Karpas-422 (cell line): Measurements from ENCODE around the gene SHC1. TPM values are rescaled to one million over a fixed set of nuclear protein-coding genes. Genes with fewer than 3 reads are reported as not detected.

Experiments used
- DNase-seq: peaks from one replicate; pipeline ENCODE4 v3.0.0-alpha.2; 2015
- H2AFZ ChIP-seq: fragments of 200-600 bp; sonication (generic); 2 replicates; pipeline ENCODE4 v1.6.1; 2014; ENCODE audit warnings: antibody characterized with exemption, low read length, mixed read lengths
- H3K27ac ChIP-seq: fragments of 200-600 bp; sonication (generic); 2 replicates; pipeline ENCODE4 v1.5.1; 2014; ENCODE audit warnings: mild to moderate bottlenecking, low read length, moderate library complexity
- H3K27me3 ChIP-seq: fragments of 200-600 bp; sonication (generic); 2 replicates; pipeline ENCODE4 v1.6.1; 2014; ENCODE audit warnings: low read length, mixed read lengths
- H3K36me3 ChIP-seq: fragments of 200-600 bp; sonication (generic); 2 replicates; pipeline ENCODE4 v1.6.1; 2014; ENCODE audit warnings: low read length, mixed read lengths; ENCODE audit not compliant: insufficient read depth
- H3K4me1 ChIP-seq: fragments of 200-600 bp; sonication (generic); 2 replicates; pipeline ENCODE4 v1.6.1; 2014; ENCODE audit warnings: mild to moderate bottlenecking, low read length, mixed read lengths
- H3K4me2 ChIP-seq: fragments of 200-600 bp; sonication (generic); 2 replicates; pipeline ENCODE4 v1.6.1; 2014; ENCODE audit warnings: low read length, low read depth, mild to moderate bottlenecking; ENCODE audit not compliant: poor library complexity, severe bottlenecking
- H3K4me3 ChIP-seq: fragments of 200-600 bp; sonication (generic); 2 replicates; pipeline ENCODE4 v1.5.1; 2014; ENCODE audit warnings: mild to moderate bottlenecking, antibody characterized with exemption, low read length, mixed read lengths
- H3K79me2 ChIP-seq: fragments of 200-600 bp; sonication (generic); 2 replicates; pipeline ENCODE4 v1.6.1; 2014; ENCODE audit warnings: mild to moderate bottlenecking, low read length, mixed read lengths
- H3K9ac ChIP-seq: fragments of 200-600 bp; sonication (generic); 2 replicates; pipeline ENCODE4 v1.6.0; 2014; ENCODE audit warnings: low read length
- H3K9me2 ChIP-seq: fragments of 200-600 bp; sonication (generic), shearing (Covaris generic); replicated peaks from 2 replicates; pipeline ENCODE4 v1.6.0; 2014; ENCODE audit warnings: mild to moderate bottlenecking, low read length, moderate library complexity; ENCODE audit not compliant: insufficient read depth
- H3K9me3 ChIP-seq: fragments of 300-700, 200-600 bp; sonication (generic); 2 replicates; pipeline ENCODE4 v1.6.1; 2014; ENCODE audit warnings: low read length, mixed read lengths
- H4K20me1 ChIP-seq: fragments of 200-600 bp; sonication (generic); 2 replicates; pipeline ENCODE4 v1.6.1; 2014; ENCODE audit warnings: mild to moderate bottlenecking, antibody characterized with exemption, low read length, low read depth; ENCODE audit not compliant: insufficient read depth
- total RNA-seq: library from RNA; depleted of rRNA; stranded (reverse); fragments of >200 nt; shearing (Covaris generic); gene quantifications from 2 replicates; pipeline ENCODE4 v1.2.3, GENCODE V29; 2014; ENCODE audit warnings: low replicate concordance

Gene SHC1
- total RNA-seq, 1 experiment from 2014 or later, result 27.8 TPM

GRCh38 chr1:155010211-155010918 lies 39.8 kb upstream of the SHC1 start:
- Histone ChIP-seq H3K4me2 (no peak overlapping the region), H3K9ac (no peak overlapping the region), H3K9me2 (no peaks in the 10 kb centered on the region), H3K36me3 (no peaks in the 10 kb centered on the region), H3K27ac (no peak overlapping the region), H3K4me3 (no peak overlapping the region), H3K27me3 (no peaks in the 10 kb centered on the region), H4K20me1 (no peaks in the 10 kb centered on the region), H2AFZ (no peak overlapping the region), H3K79me2 (peaks cover 14% of the 10 kb centered on the region; the same call in 1 of the 2 replicates), H3K9me3 (no peaks in the 10 kb centered on the region), H3K4me1 (peaks cover 79% of the 10 kb centered on the region)
- DNase-seq, result peak; percentile 39

GRCh38 chr1:155009742-155010141 lies 39.2 kb upstream of the SHC1 start:
- Histone ChIP-seq H3K36me3 (no peaks in the 10 kb centered on the region), H3K4me3 (no peak overlapping the region), H3K9me2 (no peaks in the 10 kb centered on the region), H3K79me2 (peaks cover 14% of the 10 kb centered on the region; the same call in 1 of the 2 replicates), H3K9me3 (no peaks in the 10 kb centered on the region), H3K9ac (no peak overlapping the region), H3K27me3 (no peaks in the 10 kb centered on the region), H2AFZ (no peak overlapping the region), H3K4me1 (peaks cover 85% of the 10 kb centered on the region), H4K20me1 (no peaks in the 10 kb centered on the region), H3K4me2 (no peak overlapping the region), H3K27ac (no peak overlapping the region)
- DNase-seq, result no peak

- Histone ChIP-seq H3K9me2 (no peaks in the 10 kb centered on the region), H4K20me1 (no peaks in the 10 kb centered on the region), H3K36me3 (no peaks in the 10 kb centered on the region), H3K4me2 (no peak overlapping the region), H3K27me3 (no peaks in the 10 kb centered on the region), H3K4me3 (no peak overlapping the region), H3K27ac (no peak overlapping the region), H3K9ac (no peak overlapping the region), H2AFZ (no peak overlapping the region), H3K4me1 (peaks cover 90% of the 10 kb centered on the region), H3K9me3 (no peaks in the 10 kb centered on the region), H3K79me2 (peaks cover 18% of the 10 kb centered on the region)
- DNase-seq, result peak; percentile 36
Measured at GRCh38 chr1:155009221-155009711, 38.7 kb upstream of the SHC1 start.

GRCh38 chr1:155008015-155008941 lies 37.7 kb upstream of the SHC1 start:
- H2AFZ ChIP-seq, result no peak overlapping the region
- no peak overlapping the region for H3K4me2 ChIP-seq
- H3K27me3 ChIP-seq, result no peaks in the 10 kb centered on the region
- H3K9ac ChIP-seq, result no peak overlapping the region
- H3K9me3 ChIP-seq, result no peaks in the 10 kb centered on the region
- peak; percentile 42 for DNase-seq
- H3K4me1 ChIP-seq, result peaks cover 87% of the 10 kb centered on the region
- no peak overlapping the region for H3K4me3 ChIP-seq
- peaks cover 27% of the 10 kb centered on the region for H3K79me2 ChIP-seq
- no peaks in the 10 kb centered on the region for H3K9me2 ChIP-seq
- no peaks in the 10 kb centered on the region for H4K20me1 ChIP-seq
- H3K27ac ChIP-seq, result no peak overlapping the region
- no peaks in the 10 kb centered on the region for H3K36me3 ChIP-seq

GRCh38 chr1:155007251-155007828 lies 36.8 kb upstream of the SHC1 start:
- H3K27me3 ChIP-seq, result no peaks in the 10 kb centered on the region
- H3K4me1 ChIP-seq, result peaks cover 77% of the 10 kb centered on the region
- no peaks in the 10 kb centered on the region for H3K9me2 ChIP-seq
- H3K9me3 ChIP-seq, result no peaks in the 10 kb centered on the region
- H3K79me2 ChIP-seq, result peaks cover 34% of the 10 kb centered on the region
- no peaks in the 10 kb centered on the region for H4K20me1 ChIP-seq
- DNase-seq, result peak; percentile 37
- no peak overlapping the region for H3K4me2 ChIP-seq
- H3K4me3 ChIP-seq, result no peak overlapping the region
- no peaks in the 10 kb centered on the region for H3K36me3 ChIP-seq
- no peak overlapping the region for H2AFZ ChIP-seq
- H3K27ac ChIP-seq, result no peak overlapping the region
- H3K9ac ChIP-seq, result no peak overlapping the region

- H3K36me3 ChIP-seq, result no peaks in the 10 kb centered on the region
- peak; percentile 78 for DNase-seq
- H3K79me2 ChIP-seq, result peaks cover 34% of the 10 kb centered on the region
- no peaks in the 10 kb centered on the region for H3K9me3 ChIP-seq
- no peaks in the 10 kb centered on the region for H4K20me1 ChIP-seq
- peaks cover 73% of the 10 kb centered on the region for H3K4me1 ChIP-seq
- no peak overlapping the region for H3K4me3 ChIP-seq
- no peaks in the 10 kb centered on the region for H3K27me3 ChIP-seq
- H3K4me2 ChIP-seq, result peak overlapping the region; percentile 97
- H3K9me2 ChIP-seq, result no peaks in the 10 kb centered on the region
- H2AFZ ChIP-seq, result no peak overlapping the region
- H3K9ac ChIP-seq, result peak overlapping the region; percentile 93; the same call in 1 of the 2 replicates
- H3K27ac ChIP-seq, result peak overlapping the region; percentile 96
Measured at GRCh38 chr1:155006601-155007101, 36.1 kb upstream of the SHC1 start.

GRCh38 chr1:155005076-155006011 lies 34.8 kb upstream of the SHC1 start:
- Histone ChIP-seq H3K27me3 (no peaks in the 10 kb centered on the region), H3K9me3 (no peaks in the 10 kb centered on the region), H3K9me2 (no peaks in the 10 kb centered on the region), H3K27ac (peak overlapping the region; percentile 96), H3K4me2 (peak overlapping the region; percentile 97), H3K79me2 (peaks cover 34% of the 10 kb centered on the region), H2AFZ (no peak overlapping the region), H3K4me1 (peaks cover 66% of the 10 kb centered on the region), H3K4me3 (peak overlapping the region; percentile 87; the same call in 1 of the 2 replicates), H4K20me1 (no peaks in the 10 kb centered on the region), H3K36me3 (no peaks in the 10 kb centered on the region), H3K9ac (peak overlapping the region; percentile 93)
- peak; percentile 69 for DNase-seq
